B cell (primary cell): ENCODE results near the gene ATXN7.

Experiments used
- EZH2 ChIP-seq: IDR thresholded peaks from 2 replicates; pipeline ENCODE4 v1.6.1; 2012; ENCODE audit warnings: borderline replicate concordance, low read depth, mild to moderate bottlenecking, moderate library complexity, low read length; ENCODE audit not compliant: insufficient read depth, poor library complexity, severe bottlenecking
- TF ChIP-seq, protein P1 (sequence below): fragments of 200-600 bp; IDR thresholded peaks from one replicate; pipeline ENCODE4 v1.8.0; 2022; ENCODE audit warnings: antibody characterized with exemption, mild to moderate bottlenecking

DNA sequence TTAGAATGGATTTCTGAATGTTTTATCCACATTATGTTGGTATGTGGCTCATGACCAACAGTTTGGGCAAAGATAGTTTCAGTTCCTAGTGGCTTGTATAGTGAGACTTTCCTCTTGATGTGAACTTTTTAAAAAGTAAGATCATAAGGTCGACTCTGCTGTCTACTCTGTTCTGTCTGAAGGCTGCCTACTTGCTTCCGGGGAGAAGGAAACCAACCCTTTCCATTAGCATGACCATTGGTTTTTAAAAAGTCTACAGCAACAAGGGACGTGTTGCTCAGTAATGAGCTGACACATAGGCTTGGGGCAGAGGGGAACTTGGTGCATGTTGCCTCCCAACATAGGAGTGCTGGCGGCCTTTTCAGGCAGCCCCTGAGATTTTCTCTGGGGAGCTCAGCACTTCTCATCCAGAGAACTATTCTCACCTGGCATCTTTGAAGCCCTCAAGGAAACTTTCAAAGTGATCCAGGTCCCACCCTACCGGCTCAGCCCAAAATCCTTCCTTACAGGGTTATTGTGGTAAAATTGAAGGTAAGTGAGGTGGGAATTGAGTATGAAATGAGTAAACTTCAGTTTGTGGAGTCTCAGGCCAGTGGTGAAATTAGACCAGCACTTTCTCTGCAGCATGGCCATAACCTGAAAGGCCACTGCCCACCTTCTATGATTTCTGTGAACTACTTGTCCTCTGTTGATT is 129.0 kb downstream of the ATXN7 start:
- TF ChIP-seq EZH2, result no peak
- TF ChIP-seq, protein P1, sequence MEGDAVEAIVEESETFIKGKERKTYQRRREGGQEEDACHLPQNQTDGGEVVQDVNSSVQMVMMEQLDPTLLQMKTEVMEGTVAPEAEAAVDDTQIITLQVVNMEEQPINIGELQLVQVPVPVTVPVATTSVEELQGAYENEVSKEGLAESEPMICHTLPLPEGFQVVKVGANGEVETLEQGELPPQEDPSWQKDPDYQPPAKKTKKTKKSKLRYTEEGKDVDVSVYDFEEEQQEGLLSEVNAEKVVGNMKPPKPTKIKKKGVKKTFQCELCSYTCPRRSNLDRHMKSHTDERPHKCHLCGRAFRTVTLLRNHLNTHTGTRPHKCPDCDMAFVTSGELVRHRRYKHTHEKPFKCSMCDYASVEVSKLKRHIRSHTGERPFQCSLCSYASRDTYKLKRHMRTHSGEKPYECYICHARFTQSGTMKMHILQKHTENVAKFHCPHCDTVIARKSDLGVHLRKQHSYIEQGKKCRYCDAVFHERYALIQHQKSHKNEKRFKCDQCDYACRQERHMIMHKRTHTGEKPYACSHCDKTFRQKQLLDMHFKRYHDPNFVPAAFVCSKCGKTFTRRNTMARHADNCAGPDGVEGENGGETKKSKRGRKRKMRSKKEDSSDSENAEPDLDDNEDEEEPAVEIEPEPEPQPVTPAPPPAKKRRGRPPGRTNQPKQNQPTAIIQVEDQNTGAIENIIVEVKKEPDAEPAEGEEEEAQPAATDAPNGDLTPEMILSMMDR, result no peak
